Embryonic facial prominence (tissue), 1 donor: ENCODE data around the gene WBP1L.
"Not testable (repeated sequence)": the region's sequence is repeated elsewhere in the genome, so short reads cannot be mapped to it uniquely, and the experiment has no call there.

ENCODE experiments used
- DNase-seq: peaks from one replicate; pipeline ENCODE4 v3.0.0-alpha.2; 2016; ENCODE audit errors: extremely low spot score

Gene WBP1L

DNA sequence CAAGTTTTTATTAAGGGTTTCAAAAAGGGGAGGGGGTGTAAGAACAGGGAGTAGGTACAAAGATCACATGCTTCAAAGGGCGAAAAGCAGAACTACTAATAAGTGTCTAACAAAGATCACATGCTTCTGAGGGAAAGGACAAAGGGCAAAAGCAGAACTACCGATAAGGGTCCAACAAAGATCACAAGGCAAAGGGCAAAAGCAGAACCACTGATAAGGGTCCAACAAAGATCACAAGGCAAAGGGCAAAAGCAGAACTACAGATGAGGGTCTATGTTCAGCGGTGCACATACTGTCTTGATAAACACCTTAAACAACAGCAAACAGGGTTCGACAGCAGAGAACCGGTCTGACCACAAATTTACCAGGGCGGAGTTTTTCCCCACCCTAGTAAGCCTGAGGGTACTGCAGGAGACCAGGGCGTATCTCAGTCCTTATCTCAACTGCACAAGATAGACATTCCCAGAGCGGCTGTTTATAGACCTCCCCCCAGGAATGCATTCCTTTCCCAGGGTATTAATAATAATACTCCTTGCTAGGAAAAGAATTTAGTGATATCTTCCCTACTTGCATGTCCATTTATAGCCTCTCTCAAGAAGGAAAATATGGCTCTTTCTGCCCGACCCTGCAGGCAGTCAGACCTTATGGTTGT lies 94.7 kb downstream of the WBP1L start:
- DNase-seq = not testable (repeated sequence)

DNA sequence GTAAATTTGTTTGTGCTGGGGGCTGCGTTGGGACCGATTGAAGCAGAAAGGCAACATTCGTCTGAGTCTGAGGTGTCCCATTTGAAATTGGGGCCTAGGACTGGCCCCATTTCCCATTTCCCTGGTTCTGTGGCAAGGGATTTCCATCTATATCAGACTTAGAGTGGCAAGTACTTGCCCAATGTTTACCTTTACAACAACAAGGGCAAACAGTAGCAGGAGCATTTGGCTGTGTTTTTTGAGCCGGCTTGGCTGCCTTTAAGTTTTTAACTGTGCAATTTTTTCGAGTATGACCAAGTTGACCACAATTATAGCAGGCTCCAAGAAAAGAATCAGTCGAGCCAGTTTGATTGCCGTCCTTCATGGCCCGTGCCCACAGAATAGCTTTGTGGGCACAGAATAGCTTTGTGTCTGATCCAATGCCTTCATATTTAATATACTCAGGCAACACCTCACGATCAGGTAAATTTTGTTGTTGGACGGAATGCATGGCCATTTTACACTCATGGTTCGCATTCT lies 98.1 kb downstream of the WBP1L start:
- no peak for DNase-seq

DNA sequence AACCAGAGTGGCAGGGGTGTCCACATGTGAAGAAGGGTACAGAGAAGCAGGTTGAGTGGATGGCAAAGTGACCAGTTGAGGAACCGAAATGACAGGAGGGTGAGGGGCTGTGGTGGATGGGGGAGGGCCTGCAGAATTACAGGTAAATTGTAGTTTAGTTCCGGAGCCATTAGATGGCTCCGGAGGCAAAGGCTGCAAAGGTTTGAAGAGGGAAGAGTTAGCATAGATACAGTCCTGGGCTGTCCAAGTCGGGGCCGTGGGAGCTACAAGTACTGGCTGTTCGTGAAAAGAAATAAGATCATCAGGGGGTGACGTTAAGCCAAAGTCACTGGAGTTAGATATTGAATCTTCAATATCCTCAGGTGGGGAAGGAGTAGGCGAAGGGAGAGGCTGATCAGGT lies 99.4 kb downstream of the WBP1L start:
- not testable (repeated sequence) for DNase-seq

DNA sequence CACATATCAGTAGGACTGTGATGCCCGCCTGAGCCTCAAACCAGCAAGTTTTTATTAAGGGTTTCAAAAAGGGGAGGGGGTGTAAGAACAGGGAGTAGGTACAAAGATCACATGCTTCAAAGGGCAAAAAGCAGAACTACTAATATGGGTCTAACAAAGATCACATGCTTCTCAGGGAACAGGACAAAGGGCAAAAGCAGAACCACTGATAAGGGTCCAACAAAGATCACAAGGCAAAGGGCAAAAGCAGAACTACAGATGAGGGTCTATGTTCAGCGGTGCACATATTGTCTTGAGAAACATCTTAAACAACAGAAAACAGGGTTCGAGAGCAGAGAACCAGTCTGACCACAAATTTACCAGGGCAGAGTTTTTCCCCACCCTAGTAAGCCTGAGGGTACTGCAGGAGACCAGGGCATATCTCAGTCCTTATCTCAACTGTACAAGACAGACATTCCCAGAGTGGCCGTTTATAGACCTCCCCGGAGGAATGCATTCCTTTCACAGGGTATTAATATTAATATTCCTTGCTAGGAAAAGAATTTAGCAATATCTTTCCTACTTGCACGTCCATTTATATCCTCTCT lies 100.5 kb downstream of the WBP1L start:
- DNase-seq = not testable (repeated sequence)

DNA sequence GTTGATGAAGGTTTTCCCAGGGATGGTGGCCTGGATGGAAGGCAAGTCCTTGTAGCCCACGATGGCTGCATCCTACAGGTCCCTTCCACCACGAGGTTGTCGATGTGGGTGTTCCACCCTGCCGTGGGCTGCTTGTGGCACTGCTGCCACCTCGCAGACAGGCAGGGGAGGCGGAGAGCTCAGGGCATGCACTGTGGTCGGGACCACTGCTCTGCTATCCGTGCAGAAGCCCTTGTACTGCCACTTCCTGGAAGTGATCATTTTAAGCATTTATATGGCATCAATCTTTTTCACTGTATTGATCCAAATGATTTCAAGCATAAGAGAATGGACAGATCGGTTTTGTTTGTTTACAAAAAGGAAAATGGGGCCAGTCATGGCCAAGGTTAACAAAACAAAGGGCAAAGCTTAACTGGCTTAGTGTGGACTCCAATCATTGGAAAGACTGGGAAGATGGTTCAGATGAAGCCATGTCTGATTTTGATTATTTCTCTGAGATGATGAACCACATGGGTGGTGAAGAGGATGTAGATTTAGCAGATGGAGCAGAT lies 101.7 kb downstream of the WBP1L start:
- no peak for DNase-seq

DNA sequence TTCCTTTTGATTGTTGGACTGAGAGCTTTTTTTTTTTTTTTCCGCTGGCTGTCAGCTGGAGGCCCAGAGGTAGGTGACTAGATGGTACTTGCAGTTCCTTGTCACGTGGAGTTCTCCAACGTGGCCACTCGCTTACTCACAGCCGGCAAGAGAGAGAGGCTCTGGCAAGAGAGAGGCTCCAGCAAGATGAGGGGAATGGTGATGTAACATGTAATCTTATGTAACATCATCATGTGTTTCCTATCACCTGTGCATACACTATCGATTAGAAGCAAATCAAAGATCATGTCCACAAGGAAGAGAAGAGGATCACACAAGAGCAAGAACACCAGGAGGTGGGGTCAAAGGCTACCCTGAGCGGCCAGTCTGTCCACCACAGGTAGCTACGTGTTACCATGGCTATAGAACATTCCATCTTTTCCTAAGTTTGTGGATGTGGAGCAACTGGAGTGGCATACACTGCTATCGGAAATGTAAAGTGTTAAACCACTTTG lies 106.3 kb downstream of the WBP1L start:
- no peak for DNase-seq

DNA sequence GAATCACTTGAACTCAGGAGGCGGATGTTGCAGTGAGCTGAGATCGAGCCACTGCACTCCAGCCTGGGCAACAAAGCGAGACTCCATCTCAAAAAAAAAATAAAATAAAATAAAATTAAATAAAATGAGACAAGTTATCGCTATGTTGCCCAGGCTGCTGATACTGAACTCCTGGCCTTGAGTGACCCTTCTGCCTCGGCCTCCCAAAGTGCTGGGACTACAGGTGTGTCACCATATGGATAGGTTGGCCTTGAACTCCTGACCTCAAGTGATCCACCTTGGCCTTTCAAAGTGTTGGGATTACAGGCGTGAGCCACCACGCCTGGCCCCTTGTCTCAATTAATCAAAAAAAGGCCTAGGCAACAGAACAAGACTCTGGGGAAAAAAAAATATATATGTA lies 109.5 kb downstream of the WBP1L start:
- DNase-seq = not testable (repeated sequence)

DNA sequence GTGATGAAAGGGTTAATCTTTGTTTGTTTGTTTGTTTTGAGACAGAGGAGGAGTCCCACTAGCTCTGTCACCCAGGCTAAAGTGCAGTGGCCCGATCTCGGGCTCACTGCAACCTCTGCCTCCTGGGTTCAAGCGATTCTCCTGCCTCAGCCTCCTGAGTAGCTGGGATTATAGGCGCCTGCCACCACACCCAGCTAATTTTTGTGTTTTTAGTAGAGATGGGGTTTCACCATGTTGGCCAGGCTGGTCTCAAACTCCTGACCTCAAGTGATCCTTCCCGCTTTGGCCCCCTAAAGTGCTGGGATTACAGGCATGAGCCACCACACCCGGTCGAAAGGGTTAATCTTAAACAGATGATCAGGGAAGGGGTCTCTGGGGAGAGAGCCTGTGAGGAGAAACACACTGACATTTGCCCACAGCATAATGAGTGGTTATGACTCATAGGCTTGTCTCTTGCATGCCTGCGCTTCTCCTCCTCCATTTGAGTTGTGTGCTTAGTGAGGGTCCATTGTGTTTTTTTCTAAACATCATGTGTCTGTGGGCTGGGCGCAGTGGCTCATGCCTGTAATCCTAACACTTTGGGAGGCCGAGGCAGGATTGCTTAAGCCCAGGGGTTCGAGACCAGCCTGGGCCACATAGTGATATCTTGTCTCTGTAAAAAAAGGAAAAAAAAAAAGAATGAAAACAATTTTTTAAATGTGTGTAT lies 112.1 kb downstream of the WBP1L start:
- DNase-seq = not testable (repeated sequence)

DNA sequence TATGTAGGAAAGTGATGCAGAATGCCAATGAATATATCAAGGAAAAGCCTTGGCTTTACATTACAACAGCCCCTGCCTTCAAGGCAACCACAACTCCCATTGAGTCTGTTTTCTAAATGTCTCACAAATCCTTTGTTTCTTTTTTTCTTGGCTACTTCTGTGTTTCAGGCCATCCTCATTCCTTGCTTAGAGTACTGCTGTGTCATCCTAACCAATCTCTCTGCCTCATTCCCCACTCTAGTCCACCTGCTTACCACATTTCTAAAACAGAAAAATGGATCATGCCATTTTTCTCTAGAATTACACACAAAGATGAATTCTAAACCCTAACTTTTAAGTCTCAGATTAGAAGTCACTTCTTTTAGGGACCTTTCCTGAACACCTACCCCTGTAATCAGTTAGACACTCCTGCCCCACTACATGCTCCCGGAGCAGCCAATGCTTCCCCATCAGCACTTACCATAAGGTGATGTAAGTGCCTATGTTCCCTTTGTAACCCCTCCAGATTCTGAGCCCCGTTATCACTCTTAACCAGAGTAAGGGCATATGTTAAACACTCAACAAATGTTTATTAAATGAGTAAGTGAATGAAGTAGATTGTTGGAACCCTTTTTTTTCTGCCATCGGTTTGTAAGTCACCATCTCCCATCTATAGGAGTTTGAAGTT lies 113.1 kb downstream of the WBP1L start:
- no peak for DNase-seq

DNA sequence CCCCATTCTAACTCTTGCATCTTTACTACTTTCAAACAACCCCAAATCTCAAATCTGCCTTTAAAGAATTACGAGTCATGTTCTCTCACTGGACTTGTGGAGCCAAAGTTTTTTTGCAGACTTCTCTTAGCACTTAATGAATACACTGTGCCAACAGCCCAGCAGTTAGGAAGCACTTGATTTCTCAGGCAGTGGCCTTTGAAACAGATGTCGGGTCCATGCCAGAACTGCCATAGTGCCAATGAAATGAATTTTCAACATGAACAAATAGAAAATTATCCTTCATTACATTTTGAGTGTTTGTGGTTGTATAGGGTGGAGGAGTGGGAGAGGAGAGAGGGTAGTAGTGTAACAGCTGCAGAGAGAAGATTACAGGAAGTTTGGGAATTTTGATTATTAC lies 116.2 kb downstream of the WBP1L start:
- no peak for DNase-seq

DNA sequence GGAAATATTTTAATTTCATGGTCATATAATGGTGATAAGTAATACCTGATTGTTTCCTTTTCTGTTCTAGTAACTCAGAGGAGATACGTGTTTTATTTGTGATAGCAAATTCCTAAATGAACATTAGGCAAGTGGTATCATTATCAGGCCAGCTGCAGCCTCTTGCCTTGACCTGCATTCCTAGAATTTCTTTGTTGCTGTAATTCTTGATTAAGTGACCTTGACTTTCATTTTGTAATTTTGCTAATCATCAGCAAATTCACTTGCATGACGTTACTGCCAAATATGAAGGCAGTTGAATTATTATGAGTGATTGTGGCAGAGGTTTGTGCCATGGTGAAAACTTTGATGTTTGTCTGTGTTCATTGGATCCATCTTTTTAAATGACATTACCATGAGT lies 119.9 kb downstream of the WBP1L start:
- DNase-seq = no peak

DNA sequence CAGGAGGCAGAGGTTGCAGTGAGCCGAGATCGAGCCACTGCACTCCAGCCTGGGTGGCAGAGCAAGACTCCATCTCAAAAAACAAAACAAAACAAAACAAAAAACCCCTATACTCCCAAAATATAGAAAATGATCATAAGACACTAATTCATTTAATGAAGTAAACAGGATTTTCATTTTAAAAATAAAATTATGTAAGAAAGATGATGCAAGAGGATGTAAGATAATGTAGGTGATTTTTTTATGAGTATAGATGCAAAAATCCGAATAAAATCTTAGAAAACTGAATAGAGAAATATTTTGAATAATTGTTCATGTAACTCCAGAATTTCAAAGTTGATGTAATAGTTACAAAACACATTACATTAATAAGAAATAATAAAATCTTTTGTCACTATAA lies 121.9 kb downstream of the WBP1L start:
- DNase-seq = no peak
